Transverse colon (tissue), 4 donors: ENCODE data around the gene RTTN.

Experiments
- POLR2A ChIP-seq: fragments of 450-650 bp; IDR thresholded peaks from one replicate; pipeline ENCODE4 v1.6.1; 2016; ENCODE audit warnings: antibody characterized with exemption, mild to moderate bottlenecking, moderate library complexity
- POLR2AphosphoS5 ChIP-seq, 3 donors: sonication (generic); formaldehyde crosslinking; IDR thresholded peaks; one replicate each; pipeline ENCODE4 v1.6.1; 2016; ENCODE audit warnings: antibody characterized with exemption in 3 of 3
- TF ChIP-seq, protein P1 (sequence below), 5 experiments: fragments of 200-600 bp in 3 of 5; fragments of 450-650 bp in 2 of 5; sonication (generic) in 3 of 5; IDR thresholded peaks; 1 replicate in 2 of 5; 2 replicates in 3 of 5; pipeline ENCODE4 v1.5.1; 2016 to 2017; ENCODE audit warnings: antibody characterized with exemption in 5 of 5, inconsistent platforms in 3 of 5, mild to moderate bottlenecking in 2 of 5, moderate library complexity in 1 of 5

DNA sequence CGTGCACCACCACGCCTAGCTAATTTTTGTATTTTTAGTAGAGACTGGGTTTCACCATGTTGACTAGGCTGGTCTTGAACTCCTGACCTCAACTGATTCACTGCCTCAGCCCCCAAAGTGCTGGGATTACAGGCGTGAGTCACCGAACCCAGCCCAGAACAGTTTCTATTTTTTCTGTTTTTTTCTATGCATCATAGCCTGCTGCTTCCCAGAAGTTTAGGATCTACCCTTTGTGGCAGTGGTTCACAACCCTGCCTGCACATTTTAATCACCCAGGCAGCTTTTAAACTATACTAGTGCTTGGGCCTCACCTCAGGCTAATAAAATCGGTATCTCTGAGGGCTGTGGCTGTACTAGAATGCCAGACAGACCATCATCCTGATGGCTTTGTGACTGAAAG lies 43.6 kb upstream of the RTTN start:
- TF ChIP-seq POLR2AphosphoS5 (IDR thresholded peaks at IDR 0.05) (no peak), POLR2A (no peak)
- TF ChIP-seq, protein P1, sequence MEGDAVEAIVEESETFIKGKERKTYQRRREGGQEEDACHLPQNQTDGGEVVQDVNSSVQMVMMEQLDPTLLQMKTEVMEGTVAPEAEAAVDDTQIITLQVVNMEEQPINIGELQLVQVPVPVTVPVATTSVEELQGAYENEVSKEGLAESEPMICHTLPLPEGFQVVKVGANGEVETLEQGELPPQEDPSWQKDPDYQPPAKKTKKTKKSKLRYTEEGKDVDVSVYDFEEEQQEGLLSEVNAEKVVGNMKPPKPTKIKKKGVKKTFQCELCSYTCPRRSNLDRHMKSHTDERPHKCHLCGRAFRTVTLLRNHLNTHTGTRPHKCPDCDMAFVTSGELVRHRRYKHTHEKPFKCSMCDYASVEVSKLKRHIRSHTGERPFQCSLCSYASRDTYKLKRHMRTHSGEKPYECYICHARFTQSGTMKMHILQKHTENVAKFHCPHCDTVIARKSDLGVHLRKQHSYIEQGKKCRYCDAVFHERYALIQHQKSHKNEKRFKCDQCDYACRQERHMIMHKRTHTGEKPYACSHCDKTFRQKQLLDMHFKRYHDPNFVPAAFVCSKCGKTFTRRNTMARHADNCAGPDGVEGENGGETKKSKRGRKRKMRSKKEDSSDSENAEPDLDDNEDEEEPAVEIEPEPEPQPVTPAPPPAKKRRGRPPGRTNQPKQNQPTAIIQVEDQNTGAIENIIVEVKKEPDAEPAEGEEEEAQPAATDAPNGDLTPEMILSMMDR (IDR thresholded peaks at IDR 0.05) = no peak
